Measurements from ENCODE around the gene EYA2.
"Not testable (repeated sequence)": the region's sequence is repeated elsewhere in the genome, so short reads cannot be mapped to it uniquely, and the experiment has no call there.

EYA2 gene

DNA sequence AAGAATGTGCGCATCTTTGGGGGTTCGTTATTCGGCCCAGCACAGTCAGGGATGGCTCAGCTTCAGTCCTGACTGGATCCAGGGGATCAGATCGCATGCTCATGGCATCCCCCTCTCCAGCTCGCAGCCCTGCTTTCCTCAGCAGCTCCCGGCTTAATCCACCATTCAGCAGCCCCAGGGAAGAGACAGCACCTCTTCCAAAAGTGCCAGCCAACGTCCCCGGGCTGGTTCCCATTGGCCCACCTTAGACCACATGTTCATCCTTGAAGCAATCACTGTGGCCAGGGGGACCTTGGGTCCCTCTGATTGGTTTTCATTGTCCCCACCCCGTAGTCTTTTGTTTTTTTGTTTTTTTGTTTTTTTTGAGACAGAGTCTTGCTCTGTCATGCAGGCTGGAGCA, 273.2 kb downstream of the EYA2 start:
- Mint-ChIP-seq H3K27me3 (ENCODE audit: low read depth) (peaks cover 15% of the 10 kb centered on the region), H3K27ac (peak overlapping the region in 1 of 3 experiments; percentile 36), H3K4me1 (peaks cover 22% of the 10 kb centered on the region), H3K4me3 (no peak overlapping the region), H3K9me3 (peaks cover 5% of the 10 kb centered on the region), H3K36me3 (ENCODE audit: low read depth) (peaks cover 5% of the 10 kb centered on the region)
- TF ChIP-seq, protein P1, sequence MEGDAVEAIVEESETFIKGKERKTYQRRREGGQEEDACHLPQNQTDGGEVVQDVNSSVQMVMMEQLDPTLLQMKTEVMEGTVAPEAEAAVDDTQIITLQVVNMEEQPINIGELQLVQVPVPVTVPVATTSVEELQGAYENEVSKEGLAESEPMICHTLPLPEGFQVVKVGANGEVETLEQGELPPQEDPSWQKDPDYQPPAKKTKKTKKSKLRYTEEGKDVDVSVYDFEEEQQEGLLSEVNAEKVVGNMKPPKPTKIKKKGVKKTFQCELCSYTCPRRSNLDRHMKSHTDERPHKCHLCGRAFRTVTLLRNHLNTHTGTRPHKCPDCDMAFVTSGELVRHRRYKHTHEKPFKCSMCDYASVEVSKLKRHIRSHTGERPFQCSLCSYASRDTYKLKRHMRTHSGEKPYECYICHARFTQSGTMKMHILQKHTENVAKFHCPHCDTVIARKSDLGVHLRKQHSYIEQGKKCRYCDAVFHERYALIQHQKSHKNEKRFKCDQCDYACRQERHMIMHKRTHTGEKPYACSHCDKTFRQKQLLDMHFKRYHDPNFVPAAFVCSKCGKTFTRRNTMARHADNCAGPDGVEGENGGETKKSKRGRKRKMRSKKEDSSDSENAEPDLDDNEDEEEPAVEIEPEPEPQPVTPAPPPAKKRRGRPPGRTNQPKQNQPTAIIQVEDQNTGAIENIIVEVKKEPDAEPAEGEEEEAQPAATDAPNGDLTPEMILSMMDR (IDR thresholded peaks at IDR 0.05; ENCODE audit: unreplicated experiment in 3 of 3) = no peak

DNA sequence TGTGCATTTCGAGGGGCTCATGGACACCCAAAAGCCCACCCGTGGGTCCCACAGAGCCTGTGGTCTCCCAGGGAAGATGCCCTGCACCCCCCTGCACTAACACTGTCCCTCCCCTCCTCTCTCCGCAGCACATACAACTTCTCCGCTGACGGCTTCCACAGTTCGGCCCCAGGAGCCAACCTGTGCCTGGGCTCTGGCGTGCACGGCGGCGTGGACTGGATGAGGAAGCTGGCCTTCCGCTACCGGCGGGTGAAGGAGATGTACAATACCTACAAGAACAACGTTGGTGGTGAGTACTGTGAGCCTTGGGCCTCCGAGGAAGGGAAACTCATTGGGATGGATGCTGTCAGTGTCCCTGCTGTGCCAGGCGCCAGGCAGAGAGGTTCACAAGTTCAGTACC, 277.9 kb downstream of the EYA2 start:
- Mint-ChIP-seq H3K27ac (no peak overlapping the region), H3K27me3 (ENCODE audit: low read depth) (peaks cover 11% of the 10 kb centered on the region), H3K9me3 (no peaks in the 10 kb centered on the region), H3K4me1 (peaks cover 6% of the 10 kb centered on the region), H3K36me3 (ENCODE audit: low read depth) (peaks cover 3% of the 10 kb centered on the region), H3K4me3 (no peak overlapping the region)
- TF ChIP-seq, protein P1 (IDR thresholded peaks at IDR 0.05; ENCODE audit: unreplicated experiment in 3 of 3) = no peak

DNA sequence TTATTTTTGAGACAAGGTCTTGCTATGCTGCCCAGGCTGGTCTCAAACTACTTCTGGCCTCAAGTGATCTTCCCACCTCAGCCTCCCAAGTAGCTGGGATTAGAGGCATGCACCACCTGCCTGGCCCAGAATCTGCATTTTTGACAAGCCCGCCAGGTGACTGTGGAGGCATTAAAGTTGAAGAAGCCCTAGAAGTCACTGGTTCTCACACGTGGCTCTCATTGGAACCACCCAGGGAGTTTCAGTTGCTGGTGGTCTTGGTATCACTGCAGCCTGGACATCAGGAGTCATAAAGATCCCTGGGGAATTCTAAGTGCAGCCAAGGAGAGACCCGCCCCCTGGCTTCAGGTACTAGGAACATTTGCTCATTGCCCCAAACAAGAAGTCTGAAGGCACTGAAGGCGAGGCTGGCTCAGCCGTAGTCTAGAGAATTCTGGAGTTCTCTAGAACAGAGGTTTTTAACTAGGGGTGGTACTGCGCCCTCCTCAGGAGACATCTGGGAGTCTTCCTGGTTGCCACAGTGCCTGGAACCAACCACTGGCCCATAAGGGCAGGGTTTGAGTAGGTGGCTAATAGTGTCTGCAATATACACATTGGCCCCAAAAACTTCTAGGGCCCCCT, 279.1 kb downstream of the EYA2 start:
- TF ChIP-seq, protein P1 (IDR thresholded peaks at IDR 0.05; ENCODE audit: unreplicated experiment in 3 of 3) = no peak
- no peak overlapping the region for H3K4me3 Mint-ChIP-seq
- H3K36me3 Mint-ChIP-seq (ENCODE audit: low read depth) = peaks cover 3% of the 10 kb centered on the region
- peaks cover 6% of the 10 kb centered on the region for H3K4me1 Mint-ChIP-seq
- no peak overlapping the region for H3K27ac Mint-ChIP-seq
- peaks cover 11% of the 10 kb centered on the region for H3K27me3 Mint-ChIP-seq (ENCODE audit: low read depth)
- no peaks in the 10 kb centered on the region for H3K9me3 Mint-ChIP-seq

DNA sequence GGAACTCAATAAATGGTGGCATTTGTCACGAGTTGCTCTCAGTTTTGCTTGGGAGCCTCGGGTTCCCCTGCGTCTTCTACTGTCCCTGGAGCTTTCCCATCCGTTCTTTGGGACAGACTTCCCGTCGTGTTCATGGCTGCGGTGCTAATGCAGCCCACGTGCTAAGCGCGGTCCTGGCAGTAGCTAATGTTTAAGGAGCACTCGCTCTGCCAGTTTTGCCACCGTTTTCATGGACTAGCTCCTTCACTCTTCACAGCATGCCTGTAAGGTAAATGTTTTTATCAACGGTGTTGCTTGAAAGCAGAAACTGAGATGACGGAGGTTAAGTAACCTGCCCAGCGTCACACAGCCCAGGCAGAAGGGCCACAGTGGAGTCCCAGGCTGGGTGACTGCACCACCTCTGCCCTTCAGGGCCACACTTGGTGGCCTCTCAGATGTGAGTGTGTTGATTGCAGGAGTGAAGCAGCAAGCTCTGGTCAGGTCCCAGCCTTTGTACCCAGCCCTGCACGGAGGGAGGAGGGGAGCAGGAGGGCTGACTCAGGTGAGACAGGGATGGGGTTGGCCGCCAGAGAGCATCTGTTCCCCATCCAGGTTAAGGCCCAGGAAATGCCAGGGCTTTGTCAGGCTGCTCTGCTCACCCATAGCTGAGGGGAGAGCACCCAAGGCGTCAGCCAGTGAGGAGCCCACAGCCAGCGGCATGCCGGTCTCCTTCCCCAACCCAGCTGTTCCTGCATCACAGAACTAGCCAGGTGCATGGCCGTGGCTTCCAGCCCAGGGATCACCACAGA, 280.0 kb downstream of the EYA2 start:
- H3K27me3 Mint-ChIP-seq (ENCODE audit: low read depth) = peaks cover 11% of the 10 kb centered on the region
- H3K36me3 Mint-ChIP-seq (ENCODE audit: low read depth) = peaks cover 3% of the 10 kb centered on the region
- no peak overlapping the region for H3K27ac Mint-ChIP-seq

DNA sequence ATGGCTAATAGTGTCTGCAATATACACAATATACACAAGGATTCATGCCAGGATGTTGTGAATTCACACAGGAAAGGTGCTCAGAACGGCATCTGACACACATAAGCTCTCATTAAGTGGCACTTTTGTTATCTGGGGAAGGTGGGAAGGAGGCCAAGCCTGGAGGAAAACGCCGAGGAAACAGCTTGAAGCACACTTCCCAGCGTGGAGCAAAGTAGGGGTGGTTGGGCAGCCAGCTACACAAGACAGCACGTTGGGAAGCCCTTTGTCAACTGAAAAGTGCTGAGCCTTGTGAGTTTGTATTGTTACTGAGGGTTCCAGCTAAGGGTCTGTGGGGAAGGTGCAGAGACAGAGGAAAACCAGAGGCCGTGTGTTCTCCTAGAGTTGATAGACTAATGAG, 280.9 kb downstream of the EYA2 start:
- TF ChIP-seq, protein P1 (IDR thresholded peaks at IDR 0.05; ENCODE audit: unreplicated experiment in 3 of 3) = no peak
- H3K4me1 Mint-ChIP-seq = peaks cover 6% of the 10 kb centered on the region
- peaks cover 11% of the 10 kb centered on the region for H3K27me3 Mint-ChIP-seq (ENCODE audit: low read depth)
- H3K36me3 Mint-ChIP-seq (ENCODE audit: low read depth) = peaks cover 4% of the 10 kb centered on the region
- no peaks in the 10 kb centered on the region for H3K9me3 Mint-ChIP-seq
- no peak overlapping the region for H3K27ac Mint-ChIP-seq
- no peak overlapping the region for H3K4me3 Mint-ChIP-seq

More for the DNA sequence above, 280.0 kb downstream of the EYA2 start:
- TF ChIP-seq, protein P1 (IDR thresholded peaks at IDR 0.05; ENCODE audit: unreplicated experiment in 3 of 3) = no peak
- H3K4me3 Mint-ChIP-seq = no peak overlapping the region
- H3K9me3 Mint-ChIP-seq = no peaks in the 10 kb centered on the region
- peaks cover 6% of the 10 kb centered on the region for H3K4me1 Mint-ChIP-seq

DNA sequence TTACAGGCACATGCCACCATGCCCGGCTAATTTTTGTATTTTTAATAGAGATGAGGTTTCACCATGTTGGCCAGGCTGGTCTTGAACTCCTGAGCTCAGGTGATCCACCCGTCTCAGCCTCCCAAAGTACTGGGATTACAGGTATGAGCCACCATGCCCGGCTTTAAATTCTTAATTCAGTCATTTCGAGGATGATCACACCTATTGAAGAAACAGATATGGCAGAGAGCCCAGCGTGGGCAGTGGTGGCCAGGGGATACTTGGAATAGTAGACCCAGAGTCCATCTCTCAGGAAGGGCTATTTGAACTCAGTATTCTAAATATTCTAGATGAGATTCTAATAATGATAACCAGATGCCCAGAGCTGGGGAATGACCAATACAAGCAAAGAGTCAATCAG, 281.6 kb downstream of the EYA2 start:
- H3K27me3 Mint-ChIP-seq (ENCODE audit: low read depth); H3K4me1 Mint-ChIP-seq; H3K4me3 Mint-ChIP-seq; H3K36me3 Mint-ChIP-seq (ENCODE audit: low read depth); H3K27ac Mint-ChIP-seq; H3K9me3 Mint-ChIP-seq: not testable (repeated sequence)

All from nephron (organoid).